NB4 (cell line): ENCODE data around the gene MAPK8IP2.
"Not testable (repeated sequence)": the region's sequence is repeated elsewhere in the genome, so short reads cannot be mapped to it uniquely, and the experiment has no call there.

Experiments
- MYC ChIP-seq: IDR thresholded peaks from 2 replicates; pipeline ENCODE4 v1.6.1; 2011; ENCODE audit warnings: low read depth, low read length
- TF ChIP-seq, protein P1 (sequence below): IDR thresholded peaks from 2 replicates; pipeline ENCODE4 v1.6.1; 2011; ENCODE audit warnings: low read depth, low read length

DNA sequence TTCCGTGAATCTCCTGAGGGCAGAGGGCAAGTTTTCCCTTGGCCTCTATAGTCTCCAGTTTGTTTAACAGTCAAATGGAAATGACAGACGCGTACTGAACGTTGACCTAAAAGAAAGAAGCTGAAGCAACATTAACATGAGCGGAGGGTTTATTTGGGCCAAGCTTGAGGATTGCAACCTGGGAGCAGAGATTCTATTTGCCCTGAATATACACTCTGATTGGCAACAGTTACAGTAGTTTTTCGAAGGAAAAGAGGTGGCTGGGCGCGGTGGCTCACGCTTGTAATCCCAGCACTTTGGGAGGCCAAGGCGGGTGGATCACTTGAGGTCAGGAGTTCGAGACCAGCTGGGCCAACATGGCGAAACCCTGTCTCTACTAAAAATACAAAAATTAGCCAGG is 39.7 kb downstream of the MAPK8IP2 start:
- TF ChIP-seq, protein P1, sequence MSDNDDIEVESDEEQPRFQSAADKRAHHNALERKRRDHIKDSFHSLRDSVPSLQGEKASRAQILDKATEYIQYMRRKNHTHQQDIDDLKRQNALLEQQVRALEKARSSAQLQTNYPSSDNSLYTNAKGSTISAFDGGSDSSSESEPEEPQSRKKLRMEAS: not testable (repeated sequence)
- not testable (repeated sequence) for TF ChIP-seq MYC
